H9 (cell line): ENCODE measurements around the gene TMED7. TPM values are rescaled to one million over a fixed set of nuclear protein-coding genes. Genes with fewer than 3 reads are reported as not detected.

ENCODE experiments used
- DNase-seq: peaks from one replicate; pipeline ENCODE4 v3.0.0-alpha.2; 2017
- H2AFZ ChIP-seq: one replicate; pipeline ENCODE4 v1.6.1; 2013; ENCODE audit warnings: mild to moderate bottlenecking, low read length, control low read depth, moderate library complexity
- H2AK5ac ChIP-seq: 2 replicates; pipeline ENCODE4 v1.6.1; 2013; ENCODE audit warnings: low read length, control low read depth, mixed read lengths; ENCODE audit not compliant: insufficient read length
- H2BK120ac ChIP-seq: one replicate; pipeline ENCODE4 v1.6.1; 2013; ENCODE audit warnings: low read depth, mild to moderate bottlenecking, low read length, control low read depth, inconsistent platforms; ENCODE audit not compliant: poor library complexity, severe bottlenecking
- H2BK12ac ChIP-seq: 2 replicates; pipeline ENCODE4 v1.6.1; 2013; ENCODE audit warnings: low read length, control low read depth, mixed read lengths, low read depth; ENCODE audit not compliant: insufficient read length
- H2BK15ac ChIP-seq: 2 replicates; pipeline ENCODE4 v1.6.1; 2013; ENCODE audit warnings: low read depth, low read length, control low read depth
- H2BK20ac ChIP-seq: one replicate; pipeline ENCODE4 v1.6.1; 2013; ENCODE audit warnings: low read depth, mild to moderate bottlenecking, low read length, control low read depth, inconsistent platforms; ENCODE audit not compliant: poor library complexity, severe bottlenecking
- H2BK5ac ChIP-seq: 2 replicates; pipeline ENCODE4 v1.6.1; 2013; ENCODE audit warnings: low read length, control low read depth, mixed read lengths; ENCODE audit not compliant: insufficient read length
- H3K14ac ChIP-seq: 2 replicates; pipeline ENCODE4 v1.6.1; 2013; ENCODE audit warnings: low read length, control low read depth; ENCODE audit not compliant: insufficient read depth
- H3K18ac ChIP-seq: 2 replicates; pipeline ENCODE4 v1.6.1; 2013; ENCODE audit warnings: low read depth, mild to moderate bottlenecking, mixed read lengths, low read length, control low read depth; ENCODE audit not compliant: insufficient read length
- H3K23ac ChIP-seq: 2 replicates; pipeline ENCODE4 v1.6.1; 2013; ENCODE audit warnings: low read length, control low read depth, mixed read lengths, low read depth; ENCODE audit not compliant: insufficient read length
- H3K23me2 ChIP-seq: 2 replicates; pipeline ENCODE4 v1.6.1; 2013; ENCODE audit warnings: low read depth, mild to moderate bottlenecking, mixed read lengths, low read length, control low read depth; ENCODE audit not compliant: insufficient read length, poor library complexity, severe bottlenecking
- H3K27ac ChIP-seq: 2 replicates; pipeline ENCODE4 v1.5.1; 2013; ENCODE audit warnings: low read length, control low read depth, mixed read lengths, low read depth; ENCODE audit not compliant: insufficient read length
- H3K27me3 ChIP-seq: 2 replicates; pipeline ENCODE4 v1.6.1; 2013; ENCODE audit warnings: low read length, control low read depth, inconsistent platforms; ENCODE audit not compliant: insufficient read depth
- H3K4ac ChIP-seq: 2 replicates; pipeline ENCODE4 v1.6.1; 2013; ENCODE audit warnings: low read depth, mild to moderate bottlenecking, control low read depth, inconsistent platforms, low read length, moderate library complexity
- H3K4me1 ChIP-seq: 2 replicates; pipeline ENCODE4 v1.6.1; 2013; ENCODE audit warnings: low read length, control low read depth, inconsistent platforms; ENCODE audit not compliant: insufficient read depth
- H3K4me2 ChIP-seq: 2 replicates; pipeline ENCODE4 v1.6.1; 2013; ENCODE audit warnings: low read length, control low read depth, mixed read lengths; ENCODE audit not compliant: insufficient read length, insufficient read depth
- H3K56ac ChIP-seq: 2 replicates; pipeline ENCODE4 v1.6.1; 2013; ENCODE audit warnings: low read depth, mild to moderate bottlenecking, mixed read lengths, low read length, control low read depth; ENCODE audit not compliant: insufficient read length
- H3K79me1 ChIP-seq: 2 replicates; pipeline ENCODE4 v1.6.1; 2013; ENCODE audit warnings: low read depth, mild to moderate bottlenecking, moderate library complexity, low read length, control low read depth, inconsistent platforms; ENCODE audit not compliant: insufficient read depth, poor library complexity, severe bottlenecking
- H3K79me2 ChIP-seq: 2 replicates; pipeline ENCODE4 v1.6.1; 2013; ENCODE audit warnings: low read length, control low read depth, inconsistent platforms; ENCODE audit not compliant: insufficient read depth
- H3K9ac ChIP-seq: 2 replicates; pipeline ENCODE4 v1.6.1; 2013; ENCODE audit warnings: low read length, control low read depth, mixed read lengths; ENCODE audit not compliant: insufficient read length; ENCODE audit errors: extremely low read depth
- H3K9me3 ChIP-seq: one replicate; pipeline ENCODE4 v1.6.1; 2013; ENCODE audit warnings: low read depth, low read length, inconsistent platforms; ENCODE audit not compliant: control insufficient read depth
- H3T11ph ChIP-seq: one replicate; pipeline ENCODE4 v1.6.1; 2013; ENCODE audit warnings: mild to moderate bottlenecking, low read length, control low read depth, inconsistent platforms
- H4K20me1 ChIP-seq: one replicate; pipeline ENCODE4 v1.6.1; 2013; ENCODE audit not compliant: control insufficient read depth, insufficient read length, insufficient read depth
- H4K5ac ChIP-seq: 2 replicates; pipeline ENCODE4 v1.6.1; 2013; ENCODE audit warnings: low read depth, mild to moderate bottlenecking, mixed read lengths, low read length, control low read depth; ENCODE audit not compliant: insufficient read length
- H4K8ac ChIP-seq: replicated peaks from 2 replicates; pipeline ENCODE4 v1.6.1; 2013; ENCODE audit warnings: low read length, control low read depth, mixed read lengths, low read depth; ENCODE audit not compliant: insufficient read length
- H4K91ac ChIP-seq: 2 replicates; pipeline ENCODE4 v1.6.1; 2013; ENCODE audit warnings: low read depth, mild to moderate bottlenecking, moderate library complexity, mixed read lengths, low read length, control low read depth; ENCODE audit not compliant: insufficient read length
- H3K27ac Mint-ChIP-seq, 3 experiments: 2 replicates in 2 of 3; 3 replicates in 1 of 3; pipeline ENCODE4 v1.8.0; 2020 to 2021; ENCODE audit warnings: mixed read lengths in 3 of 3, mild to moderate bottlenecking in 1 of 3, moderate library complexity in 1 of 3
- H3K27me3 Mint-ChIP-seq: 2 replicates; pipeline ENCODE4 v1.8.0; 2021; ENCODE audit warnings: low read depth, mild to moderate bottlenecking, moderate library complexity, mixed read lengths
- H3K36me3 Mint-ChIP-seq, 3 experiments: 2 replicates in 2 of 3; 3 replicates in 1 of 3; pipeline ENCODE4 v1.8.0; 2020 to 2021; ENCODE audit warnings: low read depth in 3 of 3, mixed read lengths in 3 of 3; ENCODE audit not compliant: insufficient read depth in 1 of 3
- H3K4me1 Mint-ChIP-seq, 2 experiments: 2 replicates each; pipeline ENCODE4 v1.8.0; 2020; ENCODE audit warnings: mixed read lengths in 2 of 2
- H3K4me3 Mint-ChIP-seq, 2 experiments: 2 replicates in 1 of 2; 3 replicates in 1 of 2; pipeline ENCODE4 v1.8.0; 2020 to 2021; ENCODE audit warnings: mild to moderate bottlenecking in 2 of 2, mixed read lengths in 2 of 2, moderate library complexity in 1 of 2
- H3K9me3 Mint-ChIP-seq, 2 experiments: 2 replicates in 1 of 2; 3 replicates in 1 of 2; pipeline ENCODE4 v1.8.0; 2020; ENCODE audit warnings: mild to moderate bottlenecking in 2 of 2, mixed read lengths in 2 of 2, moderate library complexity in 1 of 2
- CTCF ChIP-seq: fragments of 200-600 bp; sonication (generic); conservative IDR thresholded peaks from 3 replicates; pipeline ENCODE4 v1.8.0; 2021; ENCODE audit warnings: antibody characterized with exemption, mild to moderate bottlenecking
- WGBS: extraction: QIAGEN DNeasy Blood & Tissue Kit; methylation state at CpG from one replicate; pipeline ENCODE4 v1.1.7; 2013; ENCODE audit warnings: missing lambda C conversion rate, low lambda C conversion rate, mixed read lengths; ENCODE audit not compliant: insufficient read length; ENCODE audit errors: extremely low coverage; 5-methylcytosine and 5-hydroxymethylcytosine counted together
- total RNA-seq: library from RNA; stranded (reverse); gene quantifications from 2 replicates; pipeline ENCODE4 v1.2.1, GENCODE V29; 2021

The TMED7 gene
- total RNA-seq, 1 experiment from 2014 or later: 68.8 TPM

GRCh38 chr5:115585265-115585664 lies 40.6 kb downstream of the TMED7 start:
- Histone ChIP-seq H4K5ac (no peak overlapping the region), H3K23ac (no peak overlapping the region), H3T11ph (no peak overlapping the region), H4K8ac (no peak overlapping the region), H3K14ac (no peak overlapping the region), H4K20me1 (no peaks in the 10 kb centered on the region), H2AFZ (no peak overlapping the region), H3K4ac (no peak overlapping the region), H3K4me1 (no peaks in the 10 kb centered on the region; the same call in 1 of the 2 replicates), H3K9me3 (no peaks in the 10 kb centered on the region), H2BK20ac (no peak overlapping the region), H3K9ac (no peak overlapping the region), H3K56ac (no peak overlapping the region), H3K79me1 (no peaks in the 10 kb centered on the region), H2BK5ac (no peak overlapping the region), H2BK15ac (no peak overlapping the region), H3K18ac (no peak overlapping the region), H2BK120ac (no peak overlapping the region), H3K27ac (no peak overlapping the region), H3K23me2 (no peaks in the 10 kb centered on the region), H3K27me3 (no peaks in the 10 kb centered on the region), H3K4me2 (no peak overlapping the region), H4K91ac (no peak overlapping the region), H3K79me2 (no peaks in the 10 kb centered on the region), H2AK5ac (no peak overlapping the region), H2BK12ac (no peak overlapping the region)
- peaks cover 5% of the 10 kb centered on the region in 2 experiments; a peak in 2 of 4 replicates for H3K4me1 Mint-ChIP-seq
- DNase-seq: no peak
- WGBS: no CpG with 5 or more reads among the region's 1 CpG
- H3K9me3 Mint-ChIP-seq: no peaks in the 10 kb centered on the region
- TF ChIP-seq CTCF: no peak
- no peaks in the 10 kb centered on the region for H3K27me3 Mint-ChIP-seq
- H3K27ac Mint-ChIP-seq: no peak overlapping the region
- H3K36me3 Mint-ChIP-seq: no peaks in the 10 kb centered on the region
- H3K4me3 Mint-ChIP-seq: no peak overlapping the region
